Measurements from ENCODE around the gene MRPS2. TPM values are rescaled to one million over a fixed set of nuclear protein-coding genes. Genes with fewer than 3 reads are reported as not detected.
"Not testable (repeated sequence)": the region's sequence is repeated elsewhere in the genome, so short reads cannot be mapped to it uniquely, and the experiment has no call there.

The MRPS2 gene
- total and polyA plus RNA-seq, 11 donors, result 34.1 to 95.2 (median 48.7) TPM

- H3K36me3 ChIP-seq, result no peaks in the 10 kb centered on the region
- DNase-seq (no peak), ATAC-seq (no peak)
- intact Hi-C loops (cut with DNase I), result no loop called here
- no peak overlapping the region for H3K27ac ChIP-seq
- WGBS, 4 donors, result 58 to 73% (median 66%) methylated on average over 21 to 23 of the region's 23 CpGs
- H3K4me1 ChIP-seq, result no peaks in the 10 kb centered on the region
- peaks cover 0 to 16% (median 2%) of the 10 kb centered on the region in 12 donors for H3K9me3 ChIP-seq
- TF ChIP-seq POLR2A (IDR thresholded peaks at IDR 0.05), result no peak
- TF ChIP-seq, protein P1, sequence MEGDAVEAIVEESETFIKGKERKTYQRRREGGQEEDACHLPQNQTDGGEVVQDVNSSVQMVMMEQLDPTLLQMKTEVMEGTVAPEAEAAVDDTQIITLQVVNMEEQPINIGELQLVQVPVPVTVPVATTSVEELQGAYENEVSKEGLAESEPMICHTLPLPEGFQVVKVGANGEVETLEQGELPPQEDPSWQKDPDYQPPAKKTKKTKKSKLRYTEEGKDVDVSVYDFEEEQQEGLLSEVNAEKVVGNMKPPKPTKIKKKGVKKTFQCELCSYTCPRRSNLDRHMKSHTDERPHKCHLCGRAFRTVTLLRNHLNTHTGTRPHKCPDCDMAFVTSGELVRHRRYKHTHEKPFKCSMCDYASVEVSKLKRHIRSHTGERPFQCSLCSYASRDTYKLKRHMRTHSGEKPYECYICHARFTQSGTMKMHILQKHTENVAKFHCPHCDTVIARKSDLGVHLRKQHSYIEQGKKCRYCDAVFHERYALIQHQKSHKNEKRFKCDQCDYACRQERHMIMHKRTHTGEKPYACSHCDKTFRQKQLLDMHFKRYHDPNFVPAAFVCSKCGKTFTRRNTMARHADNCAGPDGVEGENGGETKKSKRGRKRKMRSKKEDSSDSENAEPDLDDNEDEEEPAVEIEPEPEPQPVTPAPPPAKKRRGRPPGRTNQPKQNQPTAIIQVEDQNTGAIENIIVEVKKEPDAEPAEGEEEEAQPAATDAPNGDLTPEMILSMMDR (IDR thresholded peaks at IDR 0.05), result no peak
- H3K4me3 ChIP-seq, result no peak overlapping the region
- H3K27me3 ChIP-seq, result peaks cover 0 to 16% (median 0%) of the 10 kb centered on the region in 9 donors
Observed at GRCh38 chr9:135455401-135456030, 45.0 kb upstream of the MRPS2 start.

GRCh38 chr9:135456436-135457104, 43.9 kb upstream of the MRPS2 start:
- DNase-seq, result no peak
- no peak for TF ChIP-seq POLR2A (IDR thresholded peaks at IDR 0.05)
- TF ChIP-seq, protein P1 (IDR thresholded peaks at IDR 0.05), result no peak
- Histone ChIP-seq H3K36me3 (no peaks in the 10 kb centered on the region), H3K27ac (no peak overlapping the region), H3K9me3 (peaks cover 0 to 16% (median 2%) of the 10 kb centered on the region in 12 donors), H3K4me1 (no peaks in the 10 kb centered on the region), H3K27me3 (peaks cover 0 to 16% (median 0%) of the 10 kb centered on the region in 9 donors), H3K4me3 (no peak overlapping the region)
- 70 to 77% (median 75%) methylated on average over 19 of the region's 19 CpGs for WGBS, 4 donors
- no peak for ATAC-seq
- intact Hi-C loops (cut with DNase I), result no loop called here

DNA sequence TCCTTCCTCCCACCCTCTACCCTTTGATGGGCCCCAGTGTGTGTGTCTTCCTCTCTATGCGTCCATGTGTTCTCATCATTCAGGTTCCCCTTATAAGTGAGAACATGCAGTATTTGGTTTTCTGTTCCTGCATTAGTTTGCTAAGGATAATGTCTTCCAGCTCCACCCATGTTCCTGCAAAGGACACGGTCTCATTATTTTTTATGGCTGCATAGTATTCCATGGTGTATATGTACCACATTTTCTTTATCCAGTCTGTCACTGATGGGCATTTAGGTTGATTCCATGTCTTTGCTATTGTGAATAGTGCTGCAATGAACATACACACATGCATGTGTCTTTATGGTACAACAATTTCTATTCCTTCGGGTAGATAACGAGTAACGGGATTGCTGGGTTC, 42.0 kb upstream of the MRPS2 start:
- WGBS, 4 donors, result 91 to 94% (median 94%) methylated on average over 5 of the region's 5 CpGs
- DNase-seq; H3K27ac ChIP-seq; H3K4me1 ChIP-seq; H3K36me3 ChIP-seq; H3K4me3 ChIP-seq; ATAC-seq; intact Hi-C loops (cut with DNase I): not testable (repeated sequence)
- Histone ChIP-seq H3K27me3 (peaks cover 0 to 16% (median 0%) of the 10 kb centered on the region in 9 donors), H3K9me3 (peaks cover 0 to 15% (median 2%) of the 10 kb centered on the region in 12 donors)

- Histone ChIP-seq H3K9me3 (no peaks in the 10 kb centered on the region), H3K4me1 (no peaks in the 10 kb centered on the region), H3K27me3 (peaks cover 0 to 15% (median 0%) of the 10 kb centered on the region in 9 donors), H3K36me3 (no peaks in the 10 kb centered on the region), H3K4me3 (no peak overlapping the region), H3K27ac (no peak overlapping the region)
- DNase-seq (no peak), ATAC-seq (no peak)
- TF ChIP-seq POLR2A (IDR thresholded peaks at IDR 0.05), result no peak
- intact Hi-C loops (cut with DNase I), result no loop called here
- WGBS, 4 donors, result 82 to 90% (median 83%) methylated on average over 11 of the region's 11 CpGs
Observed at GRCh38 chr9:135461936-135462335, 38.5 kb upstream of the MRPS2 start.

DNA sequence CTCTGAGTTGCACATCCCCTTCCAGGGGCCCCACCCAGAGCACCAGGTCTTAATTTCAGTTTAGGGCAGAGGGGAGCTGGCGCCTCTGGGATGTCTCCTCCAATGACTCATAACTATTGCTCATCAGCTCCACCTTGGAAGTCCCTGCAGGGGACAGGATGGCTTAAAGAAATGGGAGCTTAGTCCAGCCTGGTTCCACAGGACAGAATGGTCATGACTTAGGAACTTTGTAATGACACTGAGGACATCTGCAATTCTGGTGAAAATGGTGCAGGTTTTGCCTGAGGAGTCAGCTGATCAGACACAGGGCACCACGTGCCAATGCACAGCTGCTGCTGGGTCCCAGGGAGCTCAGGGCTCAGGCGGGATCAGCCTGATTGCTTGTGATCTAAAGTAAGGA, 37.3 kb upstream of the MRPS2 start:
- Histone ChIP-seq H3K4me3 (no peak overlapping the region), H3K36me3 (no peaks in the 10 kb centered on the region), H3K27me3 (peaks cover 0 to 14% (median 0%) of the 10 kb centered on the region in 9 donors), H3K4me1 (peaks cover 0 to under 1% (median 0%) of the 10 kb centered on the region in 12 donors), H3K9me3 (no peaks in the 10 kb centered on the region), H3K27ac (no peak overlapping the region)
- no peak for DNase-seq
- no peak for TF ChIP-seq POLR2A (IDR thresholded peaks at IDR 0.05)
- TF ChIP-seq, protein P1 (IDR thresholded peaks at IDR 0.05), result no peak
- intact Hi-C loops (cut with DNase I), result no loop called here
- 61 to 69% (median 64%) methylated on average over 3 of the region's 3 CpGs for WGBS, 4 donors
- ATAC-seq, result no peak

All from heart left ventricle (tissue), 16 donors.